NAMALWA (cell line): ENCODE results near the gene GDE1.

Experiments used
- DNase-seq: peaks from one replicate; pipeline ENCODE4 v3.0.0-alpha.2; 2015; ENCODE audit warnings: low spot score

The GDE1 gene

GRCh38 chr16:19523559-19524355, 1.9 kb upstream of the GDE1 start, which contains the start of gene CCP110:
TSS of gene CCP110 (plus strand) at chr16:19523942. CDS start at chr16:19527882, 3,940 bp downstream.
- DNase-seq: peak; percentile 97

- DNase-seq: no peak
These were observed 1.3 kb upstream of the GDE1 start for GRCh38 chr16:19523184-19523558.

- DNase-seq: peak; percentile 62
These were observed 862 bp upstream of the GDE1 start for GRCh38 chr16:19522760-19523159.

GRCh38 chr16:19522397-19522732, 467 bp upstream of the GDE1 start:
- no peak for DNase-seq

GRCh38 chr16:19520861-19521331, 1.0 kb downstream of the GDE1 start:
- DNase-seq: peak; percentile 31

- no peak for DNase-seq
These were observed 3.5 kb downstream of the GDE1 start for GRCh38 chr16:19518388-19518787.

GRCh38 chr16:19517424-19518089, 4.3 kb downstream of the GDE1 start:
- DNase-seq: no peak

- no peak for DNase-seq
These were observed 6.1 kb downstream of the GDE1 start for GRCh38 chr16:19515757-19516156.

GRCh38 chr16:19513377-19514053, 8.4 kb downstream of the GDE1 start:
- DNase-seq: no peak

GRCh38 chr16:19512297-19512696, 9.6 kb downstream of the GDE1 start:
- DNase-seq: no peak

GRCh38 chr16:19507867-19508266, 14.0 kb downstream of the GDE1 start:
- no peak for DNase-seq

GRCh38 chr16:19506965-19507364, 14.9 kb downstream of the GDE1 start:
- no peak for DNase-seq

GRCh38 chr16:19505600-19506303, 16.1 kb downstream of the GDE1 start:
- no peak for DNase-seq

- no peak for DNase-seq
These were observed 18.3 kb downstream of the GDE1 start for GRCh38 chr16:19503461-19504075.

GRCh38 chr16:19502395-19503131, 19.3 kb downstream of the GDE1 start:
- DNase-seq: peak; percentile 76

GRCh38 chr16:19499481-19499880, 22.4 kb downstream of the GDE1 start:
- DNase-seq: no peak

GRCh38 chr16:19499006-19499405, 22.9 kb downstream of the GDE1 start:
- DNase-seq: no peak

GRCh38 chr16:19497176-19497575, 24.7 kb downstream of the GDE1 start:
- no peak for DNase-seq

- no peak for DNase-seq
These were observed 31.3 kb downstream of the GDE1 start for GRCh38 chr16:19490619-19491018.

- DNase-seq: no peak
These were observed 33.7 kb downstream of the GDE1 start for GRCh38 chr16:19488213-19488640.

GRCh38 chr16:19486750-19487325, 35.1 kb downstream of the GDE1 start:
- DNase-seq: no peak
